Measurements from ENCODE around the gene HNRNPC.
A peak's percentile ranks its signal among the peaks of the same experiment; 100 is the strongest.
"Not testable (repeated sequence)": the region's sequence is repeated elsewhere in the genome, so short reads cannot be mapped to it uniquely, and the experiment has no call there.

Gene HNRNPC

DNA sequence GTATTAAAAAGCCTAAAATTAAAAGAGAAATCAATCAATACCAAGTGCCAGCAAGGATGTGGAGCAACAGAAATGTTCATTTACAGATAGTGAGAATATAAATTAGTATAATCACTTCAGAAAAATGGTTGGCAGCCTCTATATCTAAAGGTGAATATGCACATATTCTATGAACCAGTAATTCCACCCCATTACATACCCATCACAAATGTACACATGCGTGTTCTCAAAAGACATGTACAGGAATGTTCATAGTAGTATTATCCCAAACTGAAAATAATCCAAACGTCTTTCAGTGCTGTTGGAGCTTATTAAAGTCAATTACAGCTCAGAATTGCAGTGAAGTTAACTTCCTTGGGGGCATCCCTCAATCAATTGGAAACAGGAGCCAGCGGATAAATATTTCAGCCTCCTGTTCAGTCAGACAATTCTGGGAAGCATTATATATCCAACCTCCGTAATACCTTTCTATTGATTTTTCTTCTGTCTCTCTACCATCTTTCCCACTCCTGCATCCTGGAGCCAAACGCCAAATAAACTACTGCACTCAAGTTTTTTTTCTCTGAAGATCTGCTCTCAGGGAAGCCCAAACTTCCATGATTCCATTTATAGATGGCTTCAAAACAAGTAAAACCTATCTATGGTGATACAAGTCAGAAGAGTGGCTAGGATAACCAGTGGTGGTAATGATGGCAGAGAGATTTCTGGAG is 68.3 kb downstream of the HNRNPC start:
- FAIRE-seq: no peak
- DNase-seq (ENCODE audit: extremely low spot score, insufficient read length, low read depth): no peak

DNA sequence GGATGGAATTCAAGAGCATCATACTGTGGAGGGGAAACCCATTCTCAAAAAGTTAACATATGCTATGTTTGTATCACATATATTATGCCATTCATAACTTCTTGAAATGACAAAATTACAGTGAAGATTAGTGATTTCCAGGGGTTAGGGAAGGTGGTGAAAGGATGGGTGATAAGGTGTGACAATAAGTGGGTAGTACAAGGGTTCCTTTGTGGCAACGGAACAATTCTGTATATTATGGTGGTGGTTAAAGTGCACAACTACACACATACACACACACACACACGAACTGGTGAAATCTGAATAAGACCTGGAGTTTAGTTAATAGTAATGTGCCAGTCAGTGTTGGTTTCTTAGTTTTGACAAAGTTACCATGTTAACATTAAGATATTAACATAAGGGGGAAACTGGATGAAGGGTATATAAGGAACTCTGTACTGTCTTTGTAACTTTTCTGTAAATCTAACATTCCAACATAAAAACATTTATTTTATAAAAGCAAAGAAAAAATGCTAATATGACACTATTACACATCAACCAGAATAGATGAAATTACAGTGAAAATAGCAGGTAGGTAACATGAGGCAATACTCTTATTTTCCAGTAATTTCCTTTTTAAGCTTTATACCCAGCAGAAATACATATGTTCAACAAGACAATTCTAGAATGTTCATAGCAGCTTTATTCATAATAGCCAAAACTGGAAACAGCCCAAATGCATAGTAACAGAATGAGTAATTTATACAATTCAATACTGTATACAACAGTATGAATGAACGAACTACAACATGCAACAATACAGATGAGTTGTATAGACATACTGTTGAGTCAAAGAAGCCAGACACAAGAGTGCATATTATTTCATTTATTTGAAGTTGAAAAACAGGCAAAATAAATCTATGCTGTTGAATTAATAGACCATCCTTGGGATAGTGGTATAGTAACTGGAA is 69.4 kb downstream of the HNRNPC start:
- no peak for DNase-seq (ENCODE audit: extremely low spot score, insufficient read length, low read depth)

DNA sequence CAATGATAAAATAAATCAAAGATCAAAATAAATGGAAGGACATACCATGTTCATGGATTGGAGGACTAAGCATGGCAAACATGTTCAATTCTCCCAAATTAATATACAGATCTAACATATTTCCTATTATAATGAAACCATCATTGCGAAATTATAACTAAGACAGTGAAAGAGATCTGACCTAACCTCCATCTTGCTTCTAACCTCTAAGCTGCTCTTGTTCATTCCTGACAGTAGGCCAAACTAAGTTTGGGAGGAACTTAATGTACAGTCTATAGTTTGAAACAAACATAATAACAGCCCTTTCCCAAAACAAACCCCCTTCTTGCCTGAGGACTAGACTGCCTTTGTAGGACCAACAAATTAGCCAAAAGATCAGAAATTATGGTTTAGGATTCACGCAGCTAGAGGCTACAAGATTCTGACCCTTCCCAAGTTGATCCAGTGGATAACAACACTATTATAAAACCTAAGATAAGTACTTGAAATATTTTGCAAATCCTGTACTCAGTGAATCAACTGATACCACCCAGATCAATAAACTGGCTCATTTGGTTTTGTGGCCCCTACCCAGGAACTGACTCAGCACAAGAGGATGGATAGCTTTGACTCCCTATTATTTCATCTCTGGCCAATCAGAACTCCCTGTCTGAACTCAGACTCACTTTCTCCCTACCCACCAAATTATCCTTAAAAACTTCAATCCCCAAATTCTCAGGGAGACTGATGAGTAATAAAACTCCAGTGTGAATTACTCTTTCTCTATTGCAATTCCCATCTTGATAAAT is 71.6 kb downstream of the HNRNPC start:
- DNase-seq (ENCODE audit: extremely low spot score, insufficient read length, low read depth): no peak

More for the DNA sequence above, 69.4 kb downstream of the HNRNPC start:
- FAIRE-seq: no peak

DNA sequence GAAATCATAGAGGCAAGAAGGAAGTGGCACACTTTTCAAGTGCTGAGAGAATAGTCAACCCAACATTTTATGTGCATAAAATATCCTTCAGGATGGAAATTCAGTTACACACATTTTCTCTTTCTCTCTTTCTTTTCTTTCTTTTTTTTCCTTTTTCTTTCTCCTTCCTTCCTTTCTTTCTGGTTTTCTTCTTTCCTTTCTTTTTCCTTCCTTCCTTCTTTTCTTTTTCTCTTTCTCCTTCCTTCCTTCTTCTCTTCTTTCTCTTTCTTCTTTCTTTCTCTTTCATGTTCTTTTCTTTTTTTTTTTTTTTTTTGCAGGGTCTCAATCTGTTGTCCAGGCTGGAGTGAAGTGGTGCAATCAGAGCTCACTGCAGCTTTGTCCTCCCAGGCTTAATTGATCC is 74.6 kb downstream of the HNRNPC start:
- no peak for DNase-seq (ENCODE audit: extremely low spot score, insufficient read length, low read depth)

More for the DNA sequence above, 71.6 kb downstream of the HNRNPC start:
- no peak for FAIRE-seq

DNA sequence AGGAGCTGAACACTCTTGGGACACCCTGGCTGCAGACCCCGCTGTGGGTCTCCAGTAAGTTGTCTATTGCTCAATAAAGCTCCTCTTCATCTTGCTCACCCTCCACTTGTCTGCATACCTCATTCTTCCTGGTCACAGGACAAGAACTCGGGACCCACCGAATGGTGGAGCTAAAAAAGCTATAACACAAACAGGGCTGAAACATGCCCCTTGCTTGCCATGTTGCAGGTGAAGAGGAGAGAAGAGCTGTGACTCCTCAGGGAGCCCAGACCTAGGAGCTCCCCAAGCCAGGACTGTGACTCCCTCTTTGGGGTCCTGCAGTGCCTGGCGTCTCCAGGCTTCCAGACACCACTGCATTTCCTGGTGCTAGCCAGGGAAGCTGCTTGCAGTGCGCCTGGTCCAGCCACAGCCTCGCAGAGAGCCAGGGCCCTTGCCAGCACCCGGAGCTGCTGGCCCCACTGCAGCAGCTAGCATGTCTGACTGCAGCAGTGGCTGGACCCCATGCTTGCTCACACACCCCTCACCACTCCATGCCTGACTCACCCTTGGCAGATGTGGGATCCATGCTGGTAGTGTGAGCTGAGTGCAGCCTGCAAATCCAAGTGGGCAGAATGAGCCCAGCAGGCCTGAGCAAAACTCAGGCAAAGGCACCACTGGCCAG is 76.2 kb downstream of the HNRNPC start:
- FAIRE-seq (no peak), DNase-seq (ENCODE audit: extremely low spot score, insufficient read length, low read depth) (no peak)

More for the DNA sequence above, 74.6 kb downstream of the HNRNPC start:
- no peak for FAIRE-seq

DNA sequence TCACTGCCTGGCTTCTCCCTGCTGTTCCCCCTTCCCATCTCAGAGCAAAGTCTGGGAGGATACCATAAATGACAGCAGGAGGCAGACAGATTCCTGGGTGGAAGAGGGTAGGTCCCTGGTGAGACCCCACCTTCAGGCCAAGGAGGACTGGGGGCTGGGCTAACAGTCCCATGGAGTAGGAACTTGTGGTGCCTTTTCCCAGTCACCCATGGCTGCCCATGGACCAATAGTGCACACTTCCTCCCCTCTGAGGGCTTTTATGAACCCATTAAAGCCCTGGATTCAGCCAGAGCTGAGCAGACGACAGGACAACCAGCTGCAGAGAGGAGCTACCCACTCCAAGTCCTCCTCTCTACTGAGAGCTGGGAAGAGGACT is 76.8 kb downstream of the HNRNPC start:
- FAIRE-seq (no peak), DNase-seq (ENCODE audit: extremely low spot score, insufficient read length, low read depth) (no peak)

DNA sequence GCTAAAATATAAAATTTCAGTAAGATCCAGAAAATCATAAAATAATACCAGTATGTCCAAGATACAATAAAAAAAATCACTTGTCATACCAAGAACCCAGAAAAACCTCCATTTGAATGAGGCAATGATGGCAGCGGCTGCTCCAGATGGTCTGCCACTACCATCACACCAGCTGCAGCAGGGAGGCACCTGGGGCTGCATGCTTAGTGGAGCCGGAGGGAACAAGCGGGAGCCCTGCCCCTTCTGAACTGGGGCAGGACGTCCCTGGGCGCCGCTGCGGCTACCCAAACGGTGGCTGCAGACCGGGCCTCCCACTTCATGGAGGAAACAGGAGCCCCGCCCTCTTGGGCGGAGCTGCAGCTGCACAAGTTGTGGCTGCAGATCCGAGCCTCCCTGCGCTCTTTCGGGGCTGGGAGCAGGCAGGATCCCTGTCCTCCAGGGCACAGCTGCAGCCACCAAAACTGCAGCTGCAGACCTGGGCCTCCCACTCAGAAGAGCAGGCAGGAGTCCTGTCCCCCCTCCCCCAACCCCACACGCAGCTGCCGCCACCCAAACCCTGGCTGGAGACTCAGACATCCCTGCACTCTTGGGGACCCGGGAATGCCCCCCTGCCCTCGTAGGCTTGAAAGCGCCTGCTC is 77.3 kb downstream of the HNRNPC start:
- DNase-seq (ENCODE audit: extremely low spot score, insufficient read length, low read depth) (peak; percentile 29), FAIRE-seq (peak; percentile 76)

DNA sequence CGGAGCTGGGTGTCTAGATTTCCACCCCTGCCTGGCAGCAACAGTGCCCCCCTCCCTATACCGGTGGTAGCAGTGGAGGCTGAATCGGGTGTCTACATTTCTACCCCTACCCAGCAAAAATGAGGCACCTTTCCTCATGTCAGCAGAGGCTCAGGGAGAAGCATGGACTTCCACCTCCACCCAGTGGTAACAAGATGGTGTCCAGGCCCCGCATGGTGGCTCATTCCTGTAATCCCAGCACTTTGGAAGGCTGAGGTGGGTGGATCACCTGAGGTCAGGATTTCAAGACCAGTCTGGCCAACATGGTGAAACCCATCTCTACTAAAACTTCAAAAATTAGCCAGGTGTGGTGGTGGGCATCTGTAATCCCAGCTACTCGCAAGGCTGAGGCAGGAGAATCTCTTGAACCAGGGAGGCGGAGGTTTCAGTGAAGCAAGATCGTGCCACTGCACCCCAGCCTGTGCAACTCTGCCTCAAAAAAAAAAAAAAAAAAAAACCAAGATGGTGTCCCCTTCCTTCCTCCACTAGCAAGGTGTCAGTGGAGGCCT is 77.9 kb downstream of the HNRNPC start:
- DNase-seq (ENCODE audit: extremely low spot score, insufficient read length, low read depth) (no peak), FAIRE-seq (no peak)

DNA sequence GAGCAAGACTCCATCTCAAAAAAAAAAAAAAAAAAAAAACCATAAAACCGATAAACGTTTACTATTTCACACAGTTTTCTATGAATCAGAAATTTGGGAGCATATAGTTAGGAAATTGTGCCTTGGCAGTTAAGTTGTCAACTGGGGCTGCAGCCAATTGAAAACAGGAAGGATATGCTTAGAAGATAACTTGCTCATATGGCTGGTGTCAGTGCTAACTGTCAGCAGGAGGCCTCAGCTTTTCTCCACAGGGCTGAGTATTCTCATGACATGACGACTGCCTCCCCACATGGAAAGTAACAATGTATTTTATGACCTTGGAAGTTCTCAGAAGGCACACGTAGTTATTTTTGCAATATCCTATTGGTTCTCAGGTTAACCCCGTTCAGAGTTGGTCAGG is 83.8 kb downstream of the HNRNPC start:
- no peak for DNase-seq (ENCODE audit: extremely low spot score, insufficient read length, low read depth)
- FAIRE-seq: no peak

DNA sequence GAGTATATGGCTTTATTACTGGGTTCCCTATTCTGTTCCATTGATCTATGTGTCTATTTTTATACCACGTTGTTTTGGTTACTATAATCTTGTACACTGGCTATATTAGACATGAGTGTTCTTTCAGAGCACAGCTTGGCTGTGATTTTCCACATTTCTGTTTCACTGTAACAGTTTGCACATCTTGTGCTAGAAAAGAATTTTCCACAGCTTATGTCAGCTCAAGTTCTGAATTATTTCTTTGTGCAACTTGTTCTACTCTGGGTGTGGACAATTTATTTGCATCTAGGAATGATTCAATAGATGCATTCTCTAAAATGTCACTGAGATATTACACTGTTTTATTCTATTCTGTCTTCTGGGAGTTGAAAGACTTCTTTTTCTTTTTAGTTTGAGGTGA is 85.0 kb downstream of the HNRNPC start:
- no peak for DNase-seq (ENCODE audit: extremely low spot score, insufficient read length, low read depth)
- FAIRE-seq: no peak

DNA sequence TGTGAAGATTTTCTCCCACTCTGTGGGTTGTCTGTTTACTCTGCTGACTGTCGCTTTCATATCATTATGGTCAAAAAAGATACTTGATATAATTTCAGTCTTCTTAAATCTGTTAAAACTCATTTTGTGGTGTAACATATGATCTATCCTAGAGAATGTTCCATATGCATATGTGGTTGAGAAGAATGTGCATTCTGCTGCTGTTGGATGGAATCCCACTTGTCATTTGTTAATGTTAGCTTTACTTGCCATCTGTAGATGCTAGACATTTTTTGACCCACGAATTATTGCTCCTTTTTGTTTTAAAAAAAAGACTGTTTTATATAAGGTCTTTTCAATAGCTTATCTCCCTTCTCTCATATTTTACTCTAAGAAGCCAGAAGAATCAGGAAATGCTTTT is 87.1 kb downstream of the HNRNPC start:
- no peak for FAIRE-seq

DNA sequence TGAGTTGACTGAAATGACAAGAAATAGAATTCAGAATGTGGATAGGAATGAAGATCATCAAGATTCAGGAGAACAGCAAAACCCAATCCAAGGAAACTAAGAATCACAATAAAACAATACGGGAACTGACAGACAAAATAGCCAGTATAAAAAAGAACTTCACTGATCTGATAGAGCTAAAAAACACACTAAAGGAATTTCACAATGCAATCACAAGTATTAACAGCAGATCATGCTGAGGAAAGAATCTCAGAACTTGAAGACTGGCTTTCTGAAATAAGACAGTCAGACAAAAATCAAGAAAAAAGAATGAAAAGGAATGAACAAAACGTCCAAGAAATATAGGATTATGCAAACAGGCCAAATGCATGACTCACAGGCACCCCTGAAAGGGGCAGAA is 98.1 kb downstream of the HNRNPC start:
- no peak for DNase-seq (ENCODE audit: extremely low spot score, insufficient read length, low read depth)
- no peak for FAIRE-seq

More for the DNA sequence above, 87.1 kb downstream of the HNRNPC start:
- no peak for DNase-seq (ENCODE audit: extremely low spot score, insufficient read length, low read depth)

DNA sequence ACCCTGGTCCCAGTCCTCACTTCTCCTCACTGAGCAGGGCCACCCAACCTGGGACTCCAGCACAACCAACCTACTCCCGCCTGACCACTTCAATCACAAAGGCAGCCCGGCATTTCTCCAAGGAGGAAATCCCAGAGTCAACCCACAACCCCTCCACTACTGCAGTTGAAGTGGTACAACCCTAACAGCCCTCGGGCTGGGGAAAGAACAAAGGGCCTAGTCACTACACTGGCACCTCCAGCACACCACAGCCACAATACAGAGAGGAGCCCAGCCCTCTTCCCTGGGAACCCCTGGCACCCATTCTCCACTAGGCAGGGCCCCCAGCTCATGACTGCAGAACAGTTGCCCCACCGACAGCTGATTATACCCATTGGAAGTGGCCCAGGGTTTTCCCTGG is 99.7 kb downstream of the HNRNPC start:
- FAIRE-seq: no peak
- DNase-seq (ENCODE audit: extremely low spot score, insufficient read length, low read depth): no peak

DNA sequence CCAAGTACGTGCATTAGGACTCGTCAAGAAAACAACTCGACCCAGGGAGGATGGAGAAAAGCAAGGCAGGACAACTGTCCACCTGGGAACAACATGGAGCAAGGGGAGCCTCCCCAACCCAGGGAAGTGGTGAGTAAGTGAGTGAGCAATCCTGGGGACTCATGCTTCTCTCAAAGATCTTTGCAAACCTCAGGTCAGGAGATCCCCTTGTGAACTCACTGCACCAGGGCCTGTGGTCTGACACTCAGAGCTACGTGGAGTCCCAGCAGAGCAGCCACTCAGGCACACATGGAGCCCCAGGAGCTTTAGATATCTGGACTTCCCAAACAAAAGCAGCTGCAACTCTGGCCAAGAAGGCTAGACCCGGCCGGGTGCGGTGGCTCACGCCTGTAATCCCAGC is 101.2 kb downstream of the HNRNPC start:
- no peak for FAIRE-seq
- no peak for DNase-seq (ENCODE audit: extremely low spot score, insufficient read length, low read depth)

DNA sequence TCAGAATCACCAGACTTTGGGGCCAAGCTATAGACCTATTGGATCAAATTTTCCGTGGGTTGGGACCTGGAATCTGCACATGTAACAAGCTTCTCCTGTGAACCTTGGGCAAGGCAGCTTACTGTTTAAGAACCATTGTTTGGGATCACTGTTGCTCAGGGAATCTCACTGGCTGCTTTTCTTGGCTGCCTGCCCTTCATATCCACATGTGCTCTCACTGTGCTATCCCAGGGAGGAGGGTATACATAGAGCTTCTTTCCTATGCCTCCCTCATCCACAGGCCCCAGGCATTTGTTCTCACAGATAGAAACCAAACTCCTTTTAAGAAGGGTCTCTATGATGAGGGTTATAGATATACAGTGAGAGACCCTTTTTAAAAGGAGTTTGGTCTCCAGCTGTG is 103.6 kb downstream of the HNRNPC start:
- not testable (repeated sequence) for FAIRE-seq; DNase-seq (ENCODE audit: extremely low spot score, insufficient read length, low read depth)

DNA sequence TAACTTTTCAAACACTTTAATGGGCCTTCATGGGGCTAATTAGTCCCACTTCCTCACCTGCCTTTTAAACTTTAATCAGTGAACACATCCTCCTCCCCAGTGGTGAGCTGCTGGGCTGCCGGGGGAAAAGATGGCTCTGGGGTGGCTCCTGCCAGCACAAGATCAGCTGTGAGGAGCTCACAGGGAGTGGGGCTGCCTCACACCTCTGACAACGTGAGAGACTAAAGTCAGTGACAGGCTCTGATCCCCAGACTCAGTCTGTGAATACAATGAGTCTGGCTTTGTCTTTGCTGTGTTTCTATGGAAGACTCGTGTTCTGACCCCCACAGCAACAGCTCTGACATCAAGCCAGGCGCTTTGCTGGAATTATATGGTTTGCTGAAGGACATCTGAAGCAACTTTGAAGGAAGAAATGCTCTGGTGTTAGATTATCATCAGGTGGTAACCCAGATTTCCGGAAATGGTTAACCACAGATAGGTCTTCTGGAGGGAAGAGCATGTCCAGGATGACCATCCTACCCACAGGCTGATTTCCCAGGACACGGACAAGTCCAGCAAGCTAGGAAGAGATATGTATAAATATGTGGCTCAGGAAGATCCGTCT is 104.1 kb downstream of the HNRNPC start:
- not testable (repeated sequence) for FAIRE-seq; DNase-seq (ENCODE audit: extremely low spot score, insufficient read length, low read depth)

DNA sequence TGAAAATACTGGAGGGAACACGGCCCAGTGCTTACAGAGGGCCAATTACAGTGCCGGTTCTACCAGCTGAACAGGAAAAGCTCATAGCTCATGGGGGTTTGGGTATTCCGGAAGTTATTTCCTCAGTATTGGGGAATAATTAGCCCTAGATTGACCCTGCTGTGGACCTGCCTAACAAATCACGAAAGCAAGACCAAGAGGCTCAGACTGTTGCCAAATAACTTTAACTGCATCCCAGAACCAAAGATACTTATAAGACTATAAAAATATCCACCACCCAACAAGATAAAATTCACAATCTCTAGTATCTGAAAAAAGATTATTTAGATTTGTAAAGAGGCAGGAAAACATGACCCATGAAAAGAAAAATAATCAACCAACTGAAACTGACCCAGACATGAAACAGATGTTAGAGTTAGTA is 105.4 kb downstream of the HNRNPC start:
- DNase-seq (ENCODE audit: extremely low spot score, insufficient read length, low read depth): no peak
- no peak for FAIRE-seq

DNA sequence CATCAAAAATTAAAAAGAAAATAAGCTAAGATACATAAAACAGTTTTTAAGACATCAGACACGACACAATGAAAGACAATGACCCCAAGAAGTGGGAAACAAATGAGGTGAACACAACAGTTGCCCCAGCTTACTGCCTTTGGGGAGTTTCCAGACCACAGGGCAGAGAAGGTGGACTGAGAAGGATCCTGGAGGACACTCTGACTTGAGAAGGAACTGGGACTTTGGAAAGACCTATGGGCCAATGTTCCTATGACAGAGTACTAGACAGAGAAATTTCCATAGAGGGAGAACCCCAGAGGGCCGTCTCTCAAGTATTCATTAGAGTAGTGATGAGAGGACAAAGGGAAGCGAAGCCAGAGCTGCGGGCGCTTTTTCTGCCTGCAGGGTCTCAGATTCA is 107.2 kb downstream of the HNRNPC start:
- no peak for FAIRE-seq
- no peak for DNase-seq (ENCODE audit: extremely low spot score, insufficient read length, low read depth)
